ENCODE measurements around the gene OPTC. TPM values are rescaled to one million over a fixed set of nuclear protein-coding genes. Genes with fewer than 3 reads are reported as not detected.
"Not testable (repeated sequence)": the region's sequence is repeated elsewhere in the genome, so short reads cannot be mapped to it uniquely, and the experiment has no call there.

The OPTC gene, protein sequence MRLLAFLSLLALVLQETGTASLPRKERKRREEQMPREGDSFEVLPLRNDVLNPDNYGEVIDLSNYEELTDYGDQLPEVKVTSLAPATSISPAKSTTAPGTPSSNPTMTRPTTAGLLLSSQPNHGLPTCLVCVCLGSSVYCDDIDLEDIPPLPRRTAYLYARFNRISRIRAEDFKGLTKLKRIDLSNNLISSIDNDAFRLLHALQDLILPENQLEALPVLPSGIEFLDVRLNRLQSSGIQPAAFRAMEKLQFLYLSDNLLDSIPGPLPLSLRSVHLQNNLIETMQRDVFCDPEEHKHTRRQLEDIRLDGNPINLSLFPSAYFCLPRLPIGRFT
- total RNA-seq (0.09 TPM), polyA plus RNA-seq (0.39 TPM)
- long read RNA-seq, donor 1 = 0 reads
- long read RNA-seq, donor 2 = 0 reads
- long read RNA-seq, donor 3 = 0 reads
- long read RNA-seq, donor 4 = 0 reads
- long read RNA-seq, donor 5 = 0 reads
- long read RNA-seq, donor 6 = 0 reads
- long read RNA-seq, donor 7 = 0 reads
- long read RNA-seq, donor 8 = 0 reads
- long read RNA-seq, donor 9 = 0 reads
- long read RNA-seq, donor 10 = 0 reads

DNA sequence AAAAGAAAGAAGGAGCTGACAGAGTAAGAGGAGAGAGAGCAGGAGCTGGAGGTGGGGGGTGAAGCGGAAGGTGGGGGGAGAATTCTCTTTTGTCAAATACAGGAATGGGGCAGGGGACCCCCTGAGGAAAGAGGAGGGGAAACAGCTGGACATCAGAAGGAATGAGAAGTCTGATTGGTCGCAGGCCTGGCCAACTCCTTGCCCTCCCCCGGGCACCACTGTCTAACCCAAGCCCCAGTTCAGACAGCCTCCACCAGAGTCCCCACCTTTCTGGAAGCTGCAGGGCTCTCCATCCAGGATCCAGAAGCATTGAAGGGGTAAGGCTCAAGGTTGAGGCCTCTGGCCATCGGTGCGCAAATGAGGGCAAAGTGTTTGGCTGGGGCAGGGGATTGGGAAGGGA lies at the start of gene OPTC:
Gene OPTC, plus strand, starts transcription at position 253 of the 400 bp plus-strand sequence. CDS start 1,853 bp downstream, outside the sequence.
- Histone ChIP-seq H3K36me3 (ENCODE audit: control insufficient read depth in 2 of 2, insufficient read depth in 2 of 2, low read length in 1 of 2) (no peaks in the 10 kb centered on the region), H3K4me1 (ENCODE audit: control insufficient read depth in 2 of 2, insufficient read depth in 2 of 2, low read length in 2 of 2) (peaks cover 0 to 2% of the 10 kb centered on the region in 2 donors), H3K9me3 (ENCODE audit: control insufficient read depth in 2 of 2, insufficient read depth in 1 of 2, low read length in 1 of 2) (peaks cover 0 to 1% of the 10 kb centered on the region in 2 donors), H3K27me3 (ENCODE audit: control insufficient read depth in 2 of 2, insufficient read depth in 1 of 2, low read length in 1 of 2) (peaks cover 0 to 7% of the 10 kb centered on the region in 2 donors), H3K4me3 (ENCODE audit: low read length in 2 of 2) (no peak within 1 kb of the TSS), H3K27ac (ENCODE audit: low read depth in 1 of 2, low read length in 1 of 2) (no peak within 1 kb of the TSS)
- WGBS = 97% methylated on average over 5 of the region's 5 CpGs
- DNase-seq (ENCODE audit: low read depth in 6 of 9, low spot score in 9 of 9) = no peak

GRCh38 chr1:203444171-203444576 lies 49.8 kb upstream of the OPTC start:
- 100% methylated on average over 1 of the region's 1 CpG for whole genome bisulfite sequencing
- no peak overlapping the region for H3K27ac ChIP-seq (ENCODE audit: low read depth in 1 of 2, low read length in 1 of 2)
- no peaks in the 10 kb centered on the region for H3K36me3 ChIP-seq (ENCODE audit: control insufficient read depth in 2 of 2, insufficient read depth in 2 of 2, low read length in 1 of 2)
- peaks cover 0 to 2% of the 10 kb centered on the region in 2 donors for H3K4me1 ChIP-seq (ENCODE audit: control insufficient read depth in 2 of 2, insufficient read depth in 2 of 2, low read length in 2 of 2)
- H3K9me3 ChIP-seq (ENCODE audit: control insufficient read depth in 2 of 2, insufficient read depth in 1 of 2, low read length in 1 of 2) = no peaks in the 10 kb centered on the region
- no peak overlapping the region for H3K4me3 ChIP-seq (ENCODE audit: low read length in 2 of 2)
- peaks cover 4 to 38% of the 10 kb centered on the region in 2 donors for H3K27me3 ChIP-seq (ENCODE audit: control insufficient read depth in 2 of 2, insufficient read depth in 1 of 2, low read length in 1 of 2)
- DNase-seq (ENCODE audit: low read depth in 6 of 9, low spot score in 9 of 9) = no peak

GRCh38 chr1:203447151-203447550 lies 46.8 kb upstream of the OPTC start:
- no peak for DNase-seq (ENCODE audit: low read depth in 6 of 9, low spot score in 9 of 9)
- H3K27ac ChIP-seq (ENCODE audit: low read depth in 1 of 2, low read length in 1 of 2) = no peak overlapping the region
- no peaks in the 10 kb centered on the region for H3K9me3 ChIP-seq (ENCODE audit: control insufficient read depth in 2 of 2, insufficient read depth in 1 of 2, low read length in 1 of 2)
- no peaks in the 10 kb centered on the region for H3K36me3 ChIP-seq (ENCODE audit: control insufficient read depth in 2 of 2, insufficient read depth in 2 of 2, low read length in 1 of 2)
- H3K4me3 ChIP-seq (ENCODE audit: low read length in 2 of 2) = no peak overlapping the region
- WGBS = 54% methylated on average over 2 of the region's 2 CpGs
- H3K27me3 ChIP-seq (ENCODE audit: control insufficient read depth in 2 of 2, insufficient read depth in 1 of 2, low read length in 1 of 2) = peaks cover 6 to 34% of the 10 kb centered on the region in 2 donors
- peaks cover 0 to 5% of the 10 kb centered on the region in 2 donors for H3K4me1 ChIP-seq (ENCODE audit: control insufficient read depth in 2 of 2, insufficient read depth in 2 of 2, low read length in 2 of 2)

DNA sequence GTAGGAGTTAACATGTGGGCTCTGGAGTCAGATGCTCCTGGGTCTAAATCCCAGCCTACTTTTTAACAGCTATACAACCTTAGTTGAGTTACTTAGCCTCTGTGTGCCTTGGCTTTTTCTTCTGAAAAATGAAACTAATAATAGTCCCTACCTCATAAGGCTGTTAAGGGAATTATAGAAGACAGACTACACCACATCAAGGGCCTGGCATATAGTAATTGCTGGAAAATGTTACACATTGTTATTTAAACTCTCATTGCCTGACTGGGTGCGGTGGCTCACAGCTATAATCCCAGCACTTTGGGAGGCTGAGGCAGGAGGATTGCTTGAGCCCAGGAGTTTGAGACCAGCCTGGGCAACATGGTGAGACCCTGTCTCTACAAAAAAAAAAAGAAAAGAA lies 46.4 kb upstream of the OPTC start:
- not testable (repeated sequence) for DNase-seq (ENCODE audit: low read depth in 6 of 9, low spot score in 9 of 9)

DNA sequence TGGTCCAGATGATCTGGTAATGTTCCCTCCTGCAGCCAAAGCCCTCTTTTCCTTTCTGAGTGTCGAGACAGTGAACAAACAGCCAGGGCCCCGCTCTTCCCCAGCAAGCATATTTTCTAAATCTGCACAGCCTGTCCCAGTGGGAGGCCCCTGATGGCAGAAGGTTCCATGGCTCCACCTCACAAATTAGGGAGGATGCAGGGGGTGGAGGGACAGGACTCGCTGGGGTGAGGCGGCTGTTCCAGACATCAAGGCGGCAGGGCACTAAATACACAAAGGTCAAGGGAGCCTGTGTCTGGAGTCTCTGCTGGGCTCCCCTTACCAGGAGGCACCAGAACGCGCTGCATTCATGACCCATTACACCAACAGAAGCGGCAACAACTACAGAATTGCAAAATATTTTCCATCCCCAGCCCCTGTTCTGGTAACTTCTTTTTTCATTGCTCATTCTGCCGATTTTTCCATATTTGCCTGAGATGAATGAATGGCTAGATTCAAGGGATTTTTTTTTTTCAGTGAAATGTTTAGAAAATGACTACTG lies 45.4 kb upstream of the OPTC start:
- H3K4me1 ChIP-seq (ENCODE audit: control insufficient read depth in 2 of 2, insufficient read depth in 2 of 2, low read length in 2 of 2) = peaks cover 0 to 5% of the 10 kb centered on the region in 2 donors
- H3K27ac ChIP-seq (ENCODE audit: low read depth in 1 of 2, low read length in 1 of 2) = no peak overlapping the region
- no peak for DNase-seq (ENCODE audit: low read depth in 6 of 9, low spot score in 9 of 9)
- H3K4me3 ChIP-seq (ENCODE audit: low read length in 2 of 2) = no peak overlapping the region
- H3K27me3 ChIP-seq (ENCODE audit: control insufficient read depth in 2 of 2, insufficient read depth in 1 of 2, low read length in 1 of 2) = peaks cover 2 to 32% of the 10 kb centered on the region in 2 donors
- no peaks in the 10 kb centered on the region for H3K9me3 ChIP-seq (ENCODE audit: control insufficient read depth in 2 of 2, insufficient read depth in 1 of 2, low read length in 1 of 2)
- 96% methylated on average over 9 of the region's 9 CpGs for WGBS
- H3K36me3 ChIP-seq (ENCODE audit: control insufficient read depth in 2 of 2, insufficient read depth in 2 of 2, low read length in 1 of 2) = no peaks in the 10 kb centered on the region

More for the DNA sequence above, 46.4 kb upstream of the OPTC start:
- H3K4me1 ChIP-seq (ENCODE audit: control insufficient read depth in 2 of 2, insufficient read depth in 2 of 2, low read length in 2 of 2); H3K27ac ChIP-seq (ENCODE audit: low read depth in 1 of 2, low read length in 1 of 2); H3K4me3 ChIP-seq (ENCODE audit: low read length in 2 of 2); H3K9me3 ChIP-seq (ENCODE audit: control insufficient read depth in 2 of 2, insufficient read depth in 1 of 2, low read length in 1 of 2); H3K36me3 ChIP-seq (ENCODE audit: control insufficient read depth in 2 of 2, insufficient read depth in 2 of 2, low read length in 1 of 2): not testable (repeated sequence)
- H3K27me3 ChIP-seq (ENCODE audit: control insufficient read depth in 2 of 2, insufficient read depth in 1 of 2, low read length in 1 of 2) = peaks cover 4 to 31% of the 10 kb centered on the region in 2 donors
- 98% methylated on average over 1 of the region's 1 CpG for WGBS

GRCh38 chr1:203450001-203450400 lies 44.0 kb upstream of the OPTC start:
- Histone ChIP-seq H3K27me3 (ENCODE audit: control insufficient read depth in 2 of 2, insufficient read depth in 1 of 2, low read length in 1 of 2) (peaks cover 2 to 28% of the 10 kb centered on the region in 2 donors), H3K27ac (ENCODE audit: low read depth in 1 of 2, low read length in 1 of 2) (no peak overlapping the region)

GRCh38 chr1:203450479-203451149 lies 43.3 kb upstream of the OPTC start:
- DNase-seq (ENCODE audit: low read depth in 6 of 9, low spot score in 9 of 9) = no peak

More at GRCh38 chr1:203450001-203450400, 44.0 kb upstream of the OPTC start:
- DNase-seq (ENCODE audit: low read depth in 6 of 9, low spot score in 9 of 9) = no peak
- Histone ChIP-seq H3K4me3 (ENCODE audit: low read length in 2 of 2) (no peak overlapping the region), H3K36me3 (ENCODE audit: control insufficient read depth in 2 of 2, insufficient read depth in 2 of 2, low read length in 1 of 2) (no peaks in the 10 kb centered on the region), H3K4me1 (ENCODE audit: control insufficient read depth in 2 of 2, insufficient read depth in 2 of 2, low read length in 2 of 2) (peaks cover 0 to 5% of the 10 kb centered on the region in 2 donors), H3K9me3 (ENCODE audit: control insufficient read depth in 2 of 2, insufficient read depth in 1 of 2, low read length in 1 of 2) (no peaks in the 10 kb centered on the region)
- 96% methylated on average over 1 of the region's 1 CpG for WGBS

GRCh38 chr1:203451836-203452784 lies 41.8 kb upstream of the OPTC start:
- Histone ChIP-seq H3K9me3 (ENCODE audit: control insufficient read depth in 2 of 2, insufficient read depth in 1 of 2, low read length in 1 of 2) (no peaks in the 10 kb centered on the region), H3K27me3 (ENCODE audit: control insufficient read depth in 2 of 2, insufficient read depth in 1 of 2, low read length in 1 of 2) (peaks cover 2 to 25% of the 10 kb centered on the region in 2 donors), H3K4me1 (ENCODE audit: control insufficient read depth in 2 of 2, insufficient read depth in 2 of 2, low read length in 2 of 2) (peaks cover 0 to 5% of the 10 kb centered on the region in 2 donors), H3K27ac (ENCODE audit: low read depth in 1 of 2, low read length in 1 of 2) (no peak overlapping the region), H3K4me3 (ENCODE audit: low read length in 2 of 2) (no peak overlapping the region), H3K36me3 (ENCODE audit: control insufficient read depth in 2 of 2, insufficient read depth in 2 of 2, low read length in 1 of 2) (no peaks in the 10 kb centered on the region)
- 70% methylated on average over 2 of the region's 2 CpGs for WGBS
- no peak for DNase-seq (ENCODE audit: low read depth in 6 of 9, low spot score in 9 of 9)

More at GRCh38 chr1:203450479-203451149, 43.3 kb upstream of the OPTC start:
- Histone ChIP-seq H3K27me3 (ENCODE audit: control insufficient read depth in 2 of 2, insufficient read depth in 1 of 2, low read length in 1 of 2) (peaks cover 2 to 27% of the 10 kb centered on the region in 2 donors), H3K27ac (ENCODE audit: low read depth in 1 of 2, low read length in 1 of 2) (no peak overlapping the region), H3K4me3 (ENCODE audit: low read length in 2 of 2) (no peak overlapping the region), H3K9me3 (ENCODE audit: control insufficient read depth in 2 of 2, insufficient read depth in 1 of 2, low read length in 1 of 2) (no peaks in the 10 kb centered on the region), H3K36me3 (ENCODE audit: control insufficient read depth in 2 of 2, insufficient read depth in 2 of 2, low read length in 1 of 2) (no peaks in the 10 kb centered on the region), H3K4me1 (ENCODE audit: control insufficient read depth in 2 of 2, insufficient read depth in 2 of 2, low read length in 2 of 2) (peaks cover 0 to 5% of the 10 kb centered on the region in 2 donors)
- 88% methylated on average over 17 of the region's 17 CpGs for WGBS

Measured in thymus (tissue), 14 donors.